SHP77 (cell line): ENCODE results near the gene STK39.

Source experiments
- DNase-seq, 2 experiments: peaks; one replicate each; lab custom pipeline; 2025; lab: John Stamatoyannopoulos, UW

STK39 gene

GRCh38 chr2:168159754-168160585, 87.4 kb downstream of the STK39 start:
- no peak for DNase-seq

DNA sequence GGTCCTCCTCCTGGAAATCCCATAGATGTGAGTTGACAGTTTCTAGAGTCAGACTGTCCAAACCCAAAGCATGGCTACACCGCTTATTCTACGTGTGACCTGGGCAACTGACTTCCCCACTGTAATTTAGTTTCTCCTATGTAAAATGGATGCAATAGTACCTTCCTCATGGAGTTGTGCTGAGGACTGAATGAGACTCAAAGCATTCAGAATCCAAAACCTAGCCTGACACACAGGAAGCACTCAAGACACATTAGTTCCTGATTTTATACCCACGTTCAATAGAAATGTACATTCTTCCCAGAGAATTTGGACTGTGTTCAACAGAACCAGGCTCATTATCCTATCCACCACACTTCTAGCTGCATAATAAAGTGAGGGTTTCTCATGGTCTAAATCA, 88.8 kb downstream of the STK39 start:
- no peak for DNase-seq

DNA sequence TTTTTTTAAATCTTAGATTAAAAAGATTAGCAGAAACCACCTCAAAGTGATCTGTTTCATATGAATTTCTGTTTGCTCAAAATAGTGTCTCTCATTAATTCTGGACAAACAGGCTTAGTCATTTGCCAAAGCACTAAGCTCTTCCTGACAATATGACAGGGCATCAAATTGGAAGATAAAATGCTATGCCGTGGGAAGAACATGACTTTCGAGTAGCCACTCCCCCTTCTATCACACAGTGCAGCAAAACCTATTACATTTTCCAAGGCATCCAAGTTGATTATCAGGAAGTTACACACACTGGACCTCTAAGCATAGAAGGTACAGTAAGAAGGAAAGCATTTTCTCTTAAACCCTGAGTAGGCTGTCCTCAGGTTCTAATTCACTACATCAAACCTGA, 89.5 kb downstream of the STK39 start:
- no peak for DNase-seq

DNA sequence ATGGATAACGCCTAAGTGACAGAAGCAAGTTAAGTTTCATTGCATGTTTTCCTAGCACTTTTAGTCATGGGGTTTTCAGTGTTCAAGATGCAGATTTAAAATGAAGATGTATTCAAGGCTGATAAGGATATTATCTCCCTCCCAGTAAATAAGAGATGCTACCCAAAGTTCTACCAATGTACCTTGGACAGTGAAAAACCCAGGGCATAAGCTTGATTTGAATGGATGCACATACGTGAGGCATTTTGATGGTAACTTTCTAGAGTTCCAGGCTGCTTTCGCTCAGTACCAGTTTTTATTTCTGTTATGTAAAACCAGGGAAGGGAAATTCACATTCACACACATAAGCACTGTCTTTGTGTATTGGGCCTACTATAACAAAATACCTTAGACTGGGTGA, 90.3 kb downstream of the STK39 start:
- no peak for DNase-seq

GRCh38 chr2:168156661-168157060, 90.7 kb downstream of the STK39 start:
- no peak for DNase-seq

- DNase-seq: no peak
Measured at GRCh38 chr2:168155680-168156079, 91.7 kb downstream of the STK39 start.

DNA sequence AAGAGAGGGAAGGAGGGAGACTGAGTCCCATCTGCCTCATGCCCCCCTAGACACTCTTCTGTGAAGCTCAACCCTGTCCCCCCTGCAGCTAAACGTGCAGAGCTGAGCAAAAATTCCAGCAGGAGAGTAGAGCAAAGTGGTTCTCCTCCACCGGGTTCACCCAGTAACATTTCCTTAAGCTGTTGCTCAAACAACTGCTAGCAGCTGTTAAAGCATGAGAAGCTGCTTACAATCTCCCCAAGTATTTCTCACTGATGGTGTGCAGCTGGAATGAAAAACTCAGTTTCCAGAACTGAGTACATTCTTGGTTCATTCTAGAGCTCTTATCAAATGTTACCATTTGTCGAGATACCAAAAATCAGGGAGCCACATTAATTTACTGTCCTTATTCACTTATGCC, 92.3 kb downstream of the STK39 start:
- DNase-seq: no peak

DNA sequence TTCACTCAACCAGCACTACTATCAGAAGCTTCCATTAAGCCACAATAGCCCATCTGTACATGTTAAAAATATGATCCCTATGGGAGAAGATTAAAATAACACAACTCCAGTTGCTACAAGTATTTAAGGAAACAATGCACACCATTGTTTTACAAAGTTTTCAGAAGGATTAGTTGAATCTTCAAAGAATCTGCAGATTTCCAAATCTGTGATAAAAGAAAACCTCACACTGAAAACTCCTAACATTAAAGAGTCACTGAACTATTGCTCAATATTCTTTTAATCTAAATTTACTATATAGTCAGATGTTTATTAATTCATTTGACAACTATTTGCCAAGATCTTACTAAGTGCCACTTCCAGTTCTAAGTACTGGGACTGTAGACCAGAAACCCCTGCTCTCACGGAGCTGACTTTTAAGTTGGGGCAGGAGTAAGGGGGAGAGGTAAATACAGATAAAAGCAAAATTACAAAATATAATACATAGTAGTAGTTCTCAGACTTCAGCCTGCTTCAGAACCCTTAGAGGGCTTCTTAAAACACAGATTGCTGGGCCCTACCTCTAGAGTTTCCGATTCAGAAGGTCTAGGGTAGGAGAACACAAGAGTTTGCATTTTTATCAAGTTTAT, 94.4 kb downstream of the STK39 start:
- DNase-seq: no peak

DNA sequence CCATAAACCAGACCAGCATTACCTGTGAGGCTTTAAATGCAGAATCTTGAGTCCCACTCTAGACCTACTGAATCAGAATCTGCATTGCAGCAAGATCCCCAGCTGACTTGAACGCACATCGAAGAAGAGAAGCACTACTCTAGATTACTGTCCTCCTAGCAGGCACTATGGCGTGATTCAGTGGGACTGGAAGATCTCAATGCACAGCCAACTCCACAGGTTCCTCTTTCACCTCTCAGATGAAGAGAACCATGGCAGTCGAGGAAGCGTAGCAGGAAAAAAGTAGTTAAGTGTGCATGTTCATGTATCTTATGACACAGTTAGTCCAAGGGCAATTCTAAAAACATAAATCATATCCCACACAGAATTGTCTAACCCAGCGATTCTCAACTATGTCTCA, 97.4 kb downstream of the STK39 start:
- no peak for DNase-seq

GRCh38 chr2:168149150-168149974, 98.0 kb downstream of the STK39 start:
- no peak for DNase-seq

DNA sequence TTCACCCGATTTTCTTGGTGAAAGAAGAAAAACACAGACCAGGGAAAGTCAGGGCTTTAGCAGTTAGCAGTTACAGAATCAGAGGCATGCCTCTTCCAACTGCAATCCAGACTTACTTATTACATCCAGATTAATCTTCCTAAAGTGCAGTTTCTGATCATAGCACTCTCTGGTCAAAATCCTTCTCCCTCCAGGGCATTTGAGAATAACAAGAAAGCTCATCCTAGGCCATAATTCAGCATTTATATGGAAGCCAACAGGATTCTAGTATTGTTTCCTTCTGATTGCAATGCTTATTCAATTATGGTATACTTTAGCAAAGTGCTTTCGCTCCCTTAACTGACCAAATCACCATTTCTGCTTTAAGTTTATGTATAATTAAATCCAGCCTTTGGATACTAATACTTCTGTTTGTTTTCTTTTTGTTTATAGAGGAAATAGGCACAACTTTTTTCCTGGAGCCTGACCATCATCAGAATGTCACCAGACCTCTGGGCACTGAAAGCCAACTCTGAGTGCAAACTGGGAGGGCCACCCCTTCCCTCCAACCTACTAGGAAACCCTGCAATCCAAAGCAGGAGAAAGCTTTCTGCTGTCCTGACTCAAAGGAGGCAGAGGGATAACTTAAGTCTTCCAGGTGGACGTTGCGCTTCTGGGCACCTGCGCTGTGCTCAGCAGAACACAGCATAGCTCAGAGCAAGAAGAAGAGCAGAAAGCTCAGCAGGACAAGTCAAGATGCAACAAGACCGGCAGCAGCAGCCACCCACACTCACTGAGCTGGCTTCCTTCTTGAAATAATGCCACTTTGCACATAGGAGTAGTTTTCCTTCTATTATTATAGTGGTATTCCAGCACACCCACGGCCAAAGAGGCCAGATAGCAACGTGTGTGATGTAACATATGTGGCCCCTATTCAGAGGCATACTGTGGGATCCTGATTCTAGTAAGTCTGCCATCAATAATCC, 99.3 kb downstream of the STK39 start:
- DNase-seq: no peak

DNA sequence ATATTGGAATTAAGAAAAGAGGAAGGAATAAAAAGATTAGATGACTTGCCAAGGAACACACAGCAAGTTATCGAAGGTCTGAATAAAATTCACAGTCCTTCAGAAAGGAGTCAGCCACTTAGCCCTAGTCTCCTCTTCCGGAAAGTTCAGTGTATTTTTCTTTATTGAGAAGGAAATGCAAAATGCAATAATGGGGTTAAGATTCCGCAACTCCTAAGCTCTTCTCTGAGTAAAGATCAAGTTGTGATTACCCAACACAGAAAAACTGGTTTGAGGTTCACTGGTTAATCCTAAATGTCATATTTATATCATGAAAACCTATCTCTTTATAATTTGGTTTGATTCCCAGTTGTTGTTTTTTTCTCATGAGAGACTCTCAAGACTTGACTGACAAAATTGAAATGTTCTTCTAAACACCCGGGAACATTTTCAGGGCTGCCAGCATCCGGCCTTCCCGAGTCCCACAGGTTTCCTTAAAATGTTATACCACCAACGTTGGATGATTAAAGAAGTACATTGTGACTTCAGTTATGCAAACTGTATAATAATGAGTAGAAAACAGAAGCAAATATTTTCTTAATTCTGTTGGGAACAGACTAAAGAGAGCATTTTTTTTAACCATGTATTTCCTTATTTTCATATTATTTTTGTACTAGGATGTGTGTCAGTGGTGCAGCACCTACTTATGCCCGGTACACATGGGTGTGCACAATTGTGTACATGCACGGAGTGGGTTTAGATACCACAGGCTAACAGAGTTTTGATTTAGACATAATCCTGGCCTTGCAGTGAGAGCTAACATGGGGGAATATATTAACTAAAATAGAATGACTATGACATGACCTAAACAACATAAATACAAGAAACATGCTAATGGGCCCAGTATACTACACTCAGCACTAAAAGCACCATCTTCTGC, 100.2 kb downstream of the STK39 start:
- no peak for DNase-seq

GRCh38 chr2:168145426-168146310, 101.7 kb downstream of the STK39 start:
- DNase-seq: no peak

GRCh38 chr2:168145011-168145410, 102.4 kb downstream of the STK39 start:
- no peak for DNase-seq

DNA sequence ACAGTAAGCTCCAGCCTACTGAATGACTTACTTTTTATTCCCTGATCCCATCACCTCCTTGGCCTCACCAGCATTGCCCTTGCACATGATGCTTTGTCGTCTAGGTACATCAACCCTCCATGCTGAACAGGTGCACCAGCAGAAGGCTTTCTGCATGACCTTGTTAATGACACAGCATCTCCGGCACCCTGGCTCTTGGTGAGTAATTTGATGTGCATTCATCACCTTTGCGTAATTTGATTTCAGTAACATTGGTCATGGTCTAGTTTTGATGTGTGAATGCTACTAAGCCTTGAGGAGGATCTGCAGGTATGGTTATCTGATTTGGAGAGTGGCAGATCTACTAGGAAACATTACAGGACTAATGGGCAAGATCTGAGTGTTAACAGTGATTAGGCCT, 103.6 kb downstream of the STK39 start:
- DNase-seq: no peak

DNA sequence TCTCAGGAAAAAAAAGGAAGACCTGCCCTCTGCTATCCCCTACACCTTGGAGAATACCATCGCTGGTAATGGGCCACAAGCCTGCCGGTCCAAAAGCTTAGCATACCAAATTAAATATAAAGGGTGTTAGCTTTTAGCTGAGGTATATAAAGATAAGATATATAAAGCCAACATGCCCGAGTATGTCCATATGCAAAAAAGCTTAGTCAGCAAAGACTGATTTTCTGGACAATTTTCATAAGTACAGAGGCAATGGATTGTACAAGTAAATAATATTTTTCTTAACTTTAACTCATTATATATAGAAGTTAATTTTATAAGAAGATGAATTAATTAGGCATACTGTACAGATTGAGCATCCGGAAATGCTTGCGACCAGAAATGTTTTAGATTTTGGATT, 106.5 kb downstream of the STK39 start:
- no peak for DNase-seq

GRCh38 chr2:168139852-168140251, 107.5 kb downstream of the STK39 start:
- no peak for DNase-seq

- no peak for DNase-seq
Measured at GRCh38 chr2:168138901-168139300, 108.5 kb downstream of the STK39 start.

- DNase-seq: no peak
Measured at GRCh38 chr2:168138374-168138773, 109.0 kb downstream of the STK39 start.
